SK-N-SH treated with all-trans-retinoic acid at 6 μM for 48 hours (cell line): ENCODE data around the gene LPP.

Source experiments
- ARNTL ChIP-seq: fragments of 450-650 bp; formaldehyde crosslinking; IDR thresholded peaks from 2 replicates; pipeline ENCODE4 v1.5.0; 2020; ENCODE audit warnings: low read depth, mild to moderate bottlenecking, moderate library complexity, borderline replicate concordance
- BACH2 ChIP-seq: fragments of 250-450 bp; sonication (Bioruptor Pico); IDR thresholded peaks from 2 replicates; pipeline ENCODE4 v1.9.0; 2021; ENCODE audit warnings: mild to moderate bottlenecking, borderline replicate concordance
- CSRNP3 ChIP-seq: fragments of 250-450 bp; sonication (Bioruptor Pico); IDR thresholded peaks from 2 replicates; pipeline ENCODE4 v1.5.1; 2021; ENCODE audit warnings: mild to moderate bottlenecking, moderate library complexity
- ISL1 ChIP-seq: fragments of 250-450 bp; sonication (Bioruptor Pico); IDR thresholded peaks from 2 replicates; pipeline ENCODE4 v2.1.2; 2022; ENCODE audit warnings: mild to moderate bottlenecking, moderate library complexity
- PPARA ChIP-seq: fragments of 250-450 bp; sonication (Bioruptor Pico); IDR thresholded peaks from 2 replicates; pipeline ENCODE4 v1.5.0; 2020; ENCODE audit warnings: mild to moderate bottlenecking, borderline replicate concordance
- TOX ChIP-seq: fragments of 250-450 bp; sonication (Bioruptor Pico); IDR thresholded peaks from 2 replicates; pipeline ENCODE4 v1.8.0; 2021; ENCODE audit warnings: mild to moderate bottlenecking, moderate library complexity, borderline replicate concordance
- ZFP30 ChIP-seq: fragments of 450-650 bp; formaldehyde crosslinking; IDR thresholded peaks from 2 replicates; pipeline ENCODE4 v1.5.0; 2022; ENCODE audit warnings: mild to moderate bottlenecking, moderate library complexity
- ZNF70 ChIP-seq: fragments of 450-650 bp; formaldehyde crosslinking; IDR thresholded peaks from 2 replicates; pipeline ENCODE4 v1.5.0; 2020; ENCODE audit warnings: mild to moderate bottlenecking, moderate library complexity

- no peak for TF ChIP-seq BACH2
- TF ChIP-seq ZNF70 (CRISPR knock-in tag): no peak
- TF ChIP-seq TOX (CRISPR knock-in tag): no peak
- TF ChIP-seq CSRNP3 (CRISPR knock-in tag): no peak
- TF ChIP-seq ISL1: no peak
- no peak for TF ChIP-seq ARNTL (CRISPR knock-in tag)
- TF ChIP-seq ZFP30: no peak
- no peak for TF ChIP-seq PPARA
Measured at GRCh38 chr3:188818282-188818681, 664.3 kb downstream of the LPP start.
